ENCODE data around the gene FBXL15. TPM values are rescaled to one million over a fixed set of nuclear protein-coding genes. Genes with fewer than 3 reads are reported as not detected.

The FBXL15 gene
- total and polyA plus RNA-seq, 2 donors (not counting 1 experiment from before 2014, with no cell fraction given), result 2.8 to 7.3 TPM

GRCh38 chr10:102379383-102379782 is 41.3 kb upstream of the FBXL15 start:
- Histone ChIP-seq H3K9me3 (ENCODE audit: control insufficient read depth, insufficient read depth, low read depth, low read length) (no peaks in the 10 kb centered on the region), H3K27me3 (ENCODE audit: control insufficient read depth, insufficient read depth, low read length) (no peaks in the 10 kb centered on the region), H3K36me3 (ENCODE audit: control insufficient read depth, insufficient read depth, low read length) (peaks cover 31% of the 10 kb centered on the region), H3K4me3 (replicated peaks in 1 of 4; ENCODE audit: control extremely low read depth in 1 of 4, insufficient read depth in 1 of 4, low read depth in 3 of 4, low read length in 4 of 4) (no peak overlapping the region), H3K4me1 (ENCODE audit: control insufficient read depth, extremely low read depth, insufficient read depth, low read length) (no peaks in the 10 kb centered on the region), H4K20me1 (ENCODE audit: control insufficient read depth, extremely low read depth, insufficient read depth, low read length) (no peaks in the 10 kb centered on the region), H3K4me2 (ENCODE audit: extremely low read depth, insufficient read depth, low read length) (no peak overlapping the region), H2AFZ (ENCODE audit: low read length) (no peak overlapping the region), H3K27ac (ENCODE audit: insufficient read depth, low read length) (no peak overlapping the region), H3K79me2 (ENCODE audit: control insufficient read depth, insufficient read depth, low read length) (no peaks in the 10 kb centered on the region), H3K9ac (ENCODE audit: insufficient read depth, low read length) (no peak overlapping the region)
- DNase-seq (ENCODE audit: low read depth in 2 of 2), result no peak
- TF ChIP-seq CTCF (conservative IDR thresholded peaks at IDR 0.05 in 1 of 2, IDR thresholded peaks at IDR 0.05 in 1 of 2; ENCODE audit: low read depth in 1 of 2, low read length in 2 of 2) (no peak), EZH2 (IDR thresholded peaks at IDR 0.05; ENCODE audit: low read length, missing control alignments) (no peak)

GRCh38 chr10:102381983-102382382 is 38.7 kb upstream of the FBXL15 start:
- no peaks in the 10 kb centered on the region for H3K79me2 ChIP-seq (ENCODE audit: control insufficient read depth, insufficient read depth, low read length)
- H3K4me2 ChIP-seq (ENCODE audit: extremely low read depth, insufficient read depth, low read length), result no peak overlapping the region
- DNase-seq (ENCODE audit: low read depth in 2 of 2), result no peak

GRCh38 chr10:102382871-102383270 is 37.8 kb upstream of the FBXL15 start:
- no peak overlapping the region for H3K27ac ChIP-seq (ENCODE audit: insufficient read depth, low read length)
- DNase-seq (ENCODE audit: low read depth in 2 of 2), result no peak
- H3K4me3 ChIP-seq (replicated peaks in 1 of 4; ENCODE audit: control extremely low read depth in 1 of 4, insufficient read depth in 1 of 4, low read depth in 3 of 4, low read length in 4 of 4), result no peak overlapping the region
- no peak for TF ChIP-seq EZH2 (IDR thresholded peaks at IDR 0.05; ENCODE audit: low read length, missing control alignments)
- TF ChIP-seq CTCF (conservative IDR thresholded peaks at IDR 0.05 in 1 of 2, IDR thresholded peaks at IDR 0.05 in 1 of 2; ENCODE audit: low read depth in 1 of 2, low read length in 2 of 2), result no peak
- no peaks in the 10 kb centered on the region for H3K79me2 ChIP-seq (ENCODE audit: control insufficient read depth, insufficient read depth, low read length)
- no peaks in the 10 kb centered on the region for H4K20me1 ChIP-seq (ENCODE audit: control insufficient read depth, extremely low read depth, insufficient read depth, low read length)
- no peak overlapping the region for H3K9ac ChIP-seq (ENCODE audit: insufficient read depth, low read length)
- H2AFZ ChIP-seq (ENCODE audit: low read length), result no peak overlapping the region
- no peaks in the 10 kb centered on the region for H3K27me3 ChIP-seq (ENCODE audit: control insufficient read depth, insufficient read depth, low read length)
- H3K9me3 ChIP-seq (ENCODE audit: control insufficient read depth, insufficient read depth, low read depth, low read length), result no peaks in the 10 kb centered on the region
- peaks cover 20% of the 10 kb centered on the region for H3K36me3 ChIP-seq (ENCODE audit: control insufficient read depth, insufficient read depth, low read length)
- no peak overlapping the region for H3K4me2 ChIP-seq (ENCODE audit: extremely low read depth, insufficient read depth, low read length)
- H3K4me1 ChIP-seq (ENCODE audit: control insufficient read depth, extremely low read depth, insufficient read depth, low read length), result no peaks in the 10 kb centered on the region

More at GRCh38 chr10:102381983-102382382, 38.7 kb upstream of the FBXL15 start:
- Histone ChIP-seq H3K4me1 (ENCODE audit: control insufficient read depth, extremely low read depth, insufficient read depth, low read length) (no peaks in the 10 kb centered on the region), H2AFZ (ENCODE audit: low read length) (no peak overlapping the region), H3K9ac (ENCODE audit: insufficient read depth, low read length) (no peak overlapping the region), H4K20me1 (ENCODE audit: control insufficient read depth, extremely low read depth, insufficient read depth, low read length) (no peaks in the 10 kb centered on the region), H3K4me3 (replicated peaks in 1 of 4; ENCODE audit: control extremely low read depth in 1 of 4, insufficient read depth in 1 of 4, low read depth in 3 of 4, low read length in 4 of 4) (no peak overlapping the region), H3K36me3 (ENCODE audit: control insufficient read depth, insufficient read depth, low read length) (peaks cover 20% of the 10 kb centered on the region), H3K27ac (ENCODE audit: insufficient read depth, low read length) (no peak overlapping the region), H3K9me3 (ENCODE audit: control insufficient read depth, insufficient read depth, low read depth, low read length) (no peaks in the 10 kb centered on the region), H3K27me3 (ENCODE audit: control insufficient read depth, insufficient read depth, low read length) (no peaks in the 10 kb centered on the region)
- TF ChIP-seq CTCF (conservative IDR thresholded peaks at IDR 0.05 in 1 of 2, IDR thresholded peaks at IDR 0.05 in 1 of 2; ENCODE audit: low read depth in 1 of 2, low read length in 2 of 2), result no peak
- no peak for TF ChIP-seq EZH2 (IDR thresholded peaks at IDR 0.05; ENCODE audit: low read length, missing control alignments)
